ENCODE measurements around the gene DNMT1. TPM values are rescaled to one million over a fixed set of nuclear protein-coding genes. Genes with fewer than 3 reads are reported as not detected.
"Not testable (repeated sequence)": the region's sequence is repeated elsewhere in the genome, so short reads cannot be mapped to it uniquely, and the experiment has no call there.

The DNMT1 gene
- total RNA-seq, 1 experiment from 2014 or later = 144 TPM

DNA sequence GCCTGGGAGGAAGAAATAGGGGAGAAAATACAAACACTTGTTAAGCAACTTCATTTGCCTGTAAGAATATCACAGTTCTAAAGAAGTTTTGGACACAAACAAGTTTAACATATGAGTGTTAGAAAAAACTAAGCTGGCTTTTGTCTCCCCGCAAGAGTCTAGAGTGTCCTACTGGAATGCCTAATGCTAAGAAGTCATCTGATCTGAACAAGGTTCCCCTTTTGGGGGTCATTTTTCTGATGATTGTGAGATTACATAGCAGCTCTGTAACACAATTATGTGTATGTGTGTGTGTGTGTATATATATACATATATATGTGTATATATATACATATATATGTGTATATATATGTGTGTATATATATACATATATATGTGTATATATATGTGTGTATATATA, 12.7 kb downstream of the DNMT1 start:
- Histone ChIP-seq H3K9me3 (no peaks in the 10 kb centered on the region), H3K4me3 (ENCODE audit: low read depth, low read length) (no peak overlapping the region), H3K27me3 (replicated peaks; ENCODE audit: control insufficient read depth, insufficient read depth, low read length) (no peaks in the 10 kb centered on the region), H3K36me3 (ENCODE audit: control insufficient read depth, insufficient read depth, low read length) (no peaks in the 10 kb centered on the region), H3K4me1 (no peaks in the 10 kb centered on the region)
- Mint-ChIP-seq H3K27ac (ENCODE audit: unreplicated experiment) (no peak overlapping the region), H3K9me3 (ENCODE audit: unreplicated experiment) (no peaks in the 10 kb centered on the region), H3K36me3 (ENCODE audit: insufficient read depth, unreplicated experiment) (peaks cover 68% of the 10 kb centered on the region), H3K27me3 (ENCODE audit: insufficient read depth, unreplicated experiment) (no peaks in the 10 kb centered on the region), H3K4me3 (ENCODE audit: unreplicated experiment) (no peak overlapping the region), H3K4me1 (ENCODE audit: low read depth, unreplicated experiment) (no peaks in the 10 kb centered on the region)
- ChIA-PET POLR2A (no interaction called here), CTCF (no interaction called here)
- intact Hi-C loops (cut with micrococcal nuclease; ENCODE audit: unreplicated experiment) = no loop called here
- TF ChIP-seq, protein P1, sequence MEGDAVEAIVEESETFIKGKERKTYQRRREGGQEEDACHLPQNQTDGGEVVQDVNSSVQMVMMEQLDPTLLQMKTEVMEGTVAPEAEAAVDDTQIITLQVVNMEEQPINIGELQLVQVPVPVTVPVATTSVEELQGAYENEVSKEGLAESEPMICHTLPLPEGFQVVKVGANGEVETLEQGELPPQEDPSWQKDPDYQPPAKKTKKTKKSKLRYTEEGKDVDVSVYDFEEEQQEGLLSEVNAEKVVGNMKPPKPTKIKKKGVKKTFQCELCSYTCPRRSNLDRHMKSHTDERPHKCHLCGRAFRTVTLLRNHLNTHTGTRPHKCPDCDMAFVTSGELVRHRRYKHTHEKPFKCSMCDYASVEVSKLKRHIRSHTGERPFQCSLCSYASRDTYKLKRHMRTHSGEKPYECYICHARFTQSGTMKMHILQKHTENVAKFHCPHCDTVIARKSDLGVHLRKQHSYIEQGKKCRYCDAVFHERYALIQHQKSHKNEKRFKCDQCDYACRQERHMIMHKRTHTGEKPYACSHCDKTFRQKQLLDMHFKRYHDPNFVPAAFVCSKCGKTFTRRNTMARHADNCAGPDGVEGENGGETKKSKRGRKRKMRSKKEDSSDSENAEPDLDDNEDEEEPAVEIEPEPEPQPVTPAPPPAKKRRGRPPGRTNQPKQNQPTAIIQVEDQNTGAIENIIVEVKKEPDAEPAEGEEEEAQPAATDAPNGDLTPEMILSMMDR (IDR thresholded peaks at IDR 0.05; ENCODE audit: insufficient read depth in 1 of 2, low read depth in 1 of 2, low read length in 1 of 2, severe bottlenecking in 1 of 2, unreplicated experiment in 1 of 2) = no peak
- BruUV-seq (replicated peaks) = no TSS peak
- DNase-seq = no peak

DNA sequence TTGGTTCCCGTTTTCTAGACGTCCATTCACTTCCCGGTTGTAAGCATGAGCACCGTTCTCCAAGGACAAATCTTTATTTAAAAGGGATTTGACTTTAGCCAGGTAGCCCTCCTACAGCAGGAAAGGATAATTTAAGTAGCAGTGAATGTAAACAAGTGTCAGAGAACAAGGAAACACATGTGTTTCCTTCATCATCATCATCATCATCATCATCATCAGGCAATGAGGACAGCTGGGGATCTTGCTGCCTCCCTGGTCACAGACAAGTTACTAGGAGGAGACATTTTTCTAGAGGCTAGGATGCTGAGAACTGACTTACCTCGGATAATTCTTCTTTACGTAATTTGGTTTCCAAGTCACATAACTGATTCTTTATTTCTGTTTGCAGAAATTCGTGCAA, 14.3 kb downstream of the DNMT1 start:
- Mint-ChIP-seq H3K4me1 (ENCODE audit: low read depth, unreplicated experiment) (no peaks in the 10 kb centered on the region), H3K9me3 (ENCODE audit: unreplicated experiment) (no peaks in the 10 kb centered on the region), H3K27me3 (ENCODE audit: insufficient read depth, unreplicated experiment) (no peaks in the 10 kb centered on the region), H3K36me3 (ENCODE audit: insufficient read depth, unreplicated experiment) (peaks cover 76% of the 10 kb centered on the region), H3K27ac (ENCODE audit: unreplicated experiment) (no peak overlapping the region), H3K4me3 (ENCODE audit: unreplicated experiment) (no peak overlapping the region)
- intact Hi-C loops (cut with micrococcal nuclease; ENCODE audit: unreplicated experiment) = no loop called here
- Histone ChIP-seq H3K9me3 (no peaks in the 10 kb centered on the region), H3K4me1 (no peaks in the 10 kb centered on the region), H3K27me3 (replicated peaks; ENCODE audit: control insufficient read depth, insufficient read depth, low read length) (no peaks in the 10 kb centered on the region), H3K36me3 (ENCODE audit: control insufficient read depth, insufficient read depth, low read length) (no peaks in the 10 kb centered on the region), H3K4me3 (ENCODE audit: low read depth, low read length) (no peak overlapping the region)
- TF ChIP-seq, protein P1 (IDR thresholded peaks at IDR 0.05; ENCODE audit: insufficient read depth in 1 of 2, low read depth in 1 of 2, low read length in 1 of 2, severe bottlenecking in 1 of 2, unreplicated experiment in 1 of 2) = no peak
- CTCF ChIA-PET = no interaction called here
- no TSS peak for BruUV-seq (replicated peaks)
- DNase-seq = no peak
- POLR2A ChIA-PET = no interaction called here

- H3K36me3 ChIP-seq (ENCODE audit: control insufficient read depth, insufficient read depth, low read length); H3K4me3 ChIP-seq (ENCODE audit: low read depth, low read length); H3K4me1 ChIP-seq; CTCF ChIA-PET; DNase-seq; intact Hi-C loops (cut with micrococcal nuclease; ENCODE audit: unreplicated experiment); H3K9me3 ChIP-seq; H3K9me3 Mint-ChIP-seq (ENCODE audit: unreplicated experiment); POLR2A ChIA-PET; H3K27me3 Mint-ChIP-seq (ENCODE audit: insufficient read depth, unreplicated experiment); H3K4me1 Mint-ChIP-seq (ENCODE audit: low read depth, unreplicated experiment); H3K4me3 Mint-ChIP-seq (ENCODE audit: unreplicated experiment); H3K27ac Mint-ChIP-seq (ENCODE audit: unreplicated experiment); BruUV-seq (replicated peaks); H3K27me3 ChIP-seq (replicated peaks; ENCODE audit: control insufficient read depth, insufficient read depth, low read length): not testable (repeated sequence)
- H3K36me3 Mint-ChIP-seq (ENCODE audit: insufficient read depth, unreplicated experiment) = peaks cover 79% of the 10 kb centered on the region
Observed at GRCh38 chr19:10180024-10180423, 14.7 kb downstream of the DNMT1 start.

DNA sequence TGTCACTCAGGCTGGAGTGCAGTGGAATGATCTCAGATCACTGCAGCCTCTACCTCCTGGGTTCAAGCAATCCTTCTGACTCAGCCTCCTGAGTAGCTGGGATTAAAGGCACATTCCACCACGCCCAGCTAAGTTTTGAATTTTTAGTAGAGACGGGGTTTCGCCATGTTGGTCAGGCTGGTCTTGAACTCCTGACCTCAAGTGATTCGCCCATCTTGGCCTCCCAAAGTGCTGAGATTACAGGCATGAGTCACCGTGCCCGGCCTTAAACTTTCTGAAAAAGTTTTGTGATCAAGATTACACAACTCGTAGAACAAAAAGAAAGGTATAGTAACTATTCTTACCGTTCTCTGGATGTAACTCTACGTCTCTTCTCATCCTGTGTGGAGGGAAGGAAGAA, 21.2 kb downstream of the DNMT1 start:
- TF ChIP-seq, protein P1 (IDR thresholded peaks at IDR 0.05; ENCODE audit: insufficient read depth in 1 of 2, low read depth in 1 of 2, low read length in 1 of 2, severe bottlenecking in 1 of 2, unreplicated experiment in 1 of 2) = no peak
- DNase-seq = no peak
- peaks cover 85% of the 10 kb centered on the region for H3K36me3 Mint-ChIP-seq (ENCODE audit: insufficient read depth, unreplicated experiment)
- Histone ChIP-seq H3K4me1 (no peaks in the 10 kb centered on the region), H3K27me3 (replicated peaks; ENCODE audit: control insufficient read depth, insufficient read depth, low read length) (no peaks in the 10 kb centered on the region), H3K4me3 (ENCODE audit: low read depth, low read length) (no peak overlapping the region), H3K9me3 (no peaks in the 10 kb centered on the region), H3K36me3 (ENCODE audit: control insufficient read depth, insufficient read depth, low read length) (no peaks in the 10 kb centered on the region)
- no peaks in the 10 kb centered on the region for H3K4me1 Mint-ChIP-seq (ENCODE audit: low read depth, unreplicated experiment)
- CTCF ChIA-PET = no interaction called here
- BruUV-seq (replicated peaks) = no TSS peak
- intact Hi-C loops (cut with micrococcal nuclease; ENCODE audit: unreplicated experiment) = no loop called here
- no peak overlapping the region for H3K27ac Mint-ChIP-seq (ENCODE audit: unreplicated experiment)
- POLR2A ChIA-PET = no interaction called here
- no peak overlapping the region for H3K4me3 Mint-ChIP-seq (ENCODE audit: unreplicated experiment)
- no peaks in the 10 kb centered on the region for H3K9me3 Mint-ChIP-seq (ENCODE audit: unreplicated experiment)
- no peaks in the 10 kb centered on the region for H3K27me3 Mint-ChIP-seq (ENCODE audit: insufficient read depth, unreplicated experiment)

Measured in Caco-2 (cell line).